GM21576 (cell line): ENCODE results near the gene ARHGAP5.
"Not testable (repeated sequence)": the region's sequence is repeated elsewhere in the genome, so short reads cannot be mapped to it uniquely, and the experiment has no call there.

Experiments used
- ATAC-seq: cut with Tn5 transposase; IDR thresholded peaks from one replicate; pipeline ENCODE4 v1.9.1; 2021; ENCODE audit warnings: mild to moderate bottlenecking, moderate library complexity; ENCODE audit not compliant: unreplicated experiment

Gene ARHGAP5

DNA sequence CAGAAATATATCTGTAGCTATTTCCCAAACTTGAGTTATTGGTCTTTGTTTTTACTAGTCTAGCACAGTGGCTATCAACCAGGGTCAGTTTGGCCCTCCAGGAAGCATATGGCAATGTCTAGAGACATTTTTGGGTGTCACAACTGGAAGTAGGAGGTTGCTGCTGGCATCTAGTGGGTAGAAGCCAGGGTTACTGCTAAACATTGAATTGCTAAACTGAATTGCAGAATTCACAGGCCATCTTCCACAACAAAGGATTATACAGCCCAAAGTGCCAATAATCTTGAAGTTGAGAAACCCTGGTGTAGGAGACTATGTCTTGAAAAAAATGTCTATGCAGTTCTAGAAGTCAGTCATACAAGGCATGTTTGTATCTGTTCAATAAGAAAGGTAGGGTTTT is 27.7 kb downstream of the ARHGAP5 start:
- ATAC-seq = no peak

DNA sequence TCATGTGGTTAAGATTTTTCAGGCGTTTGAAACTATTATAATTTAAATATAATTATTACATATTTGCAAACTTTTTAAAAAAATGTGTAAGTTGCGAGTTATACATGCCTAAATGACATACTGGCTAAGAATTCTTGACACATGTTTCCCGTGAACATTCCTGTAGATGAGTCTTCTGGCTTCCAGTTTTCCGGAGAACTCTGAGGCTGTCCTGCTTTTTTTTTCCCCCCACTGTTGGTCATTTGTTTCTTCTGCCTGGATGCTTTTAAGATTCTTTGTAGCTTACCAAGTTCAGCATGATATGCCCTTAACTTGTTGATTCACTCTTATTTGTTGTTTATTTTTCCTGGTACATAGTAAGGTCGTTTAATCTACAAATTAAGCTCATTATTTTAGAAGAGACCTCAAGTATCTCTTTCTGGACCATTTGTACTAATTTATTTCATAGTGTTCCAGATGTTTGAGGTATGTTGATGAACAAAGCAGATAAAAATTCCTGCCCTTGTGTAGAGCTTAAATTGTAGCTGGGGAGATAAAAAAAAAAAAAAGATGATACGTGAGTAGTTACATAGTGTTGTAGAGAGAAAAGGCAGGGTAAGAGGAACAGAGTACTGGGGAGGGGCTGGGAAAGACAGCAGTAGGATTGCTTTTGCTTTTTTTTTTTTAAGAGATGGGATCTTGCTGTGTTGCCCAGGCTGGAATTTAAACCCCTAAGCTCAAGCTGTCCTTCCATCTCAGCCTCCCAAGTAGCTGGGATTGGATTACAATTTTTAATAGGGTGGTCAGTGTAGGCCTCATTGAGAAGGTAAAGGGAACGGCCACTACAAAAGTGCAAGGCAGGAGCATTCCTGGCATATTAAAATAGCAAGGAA is 32.8 kb downstream of the ARHGAP5 start:
- ATAC-seq = no peak

DNA sequence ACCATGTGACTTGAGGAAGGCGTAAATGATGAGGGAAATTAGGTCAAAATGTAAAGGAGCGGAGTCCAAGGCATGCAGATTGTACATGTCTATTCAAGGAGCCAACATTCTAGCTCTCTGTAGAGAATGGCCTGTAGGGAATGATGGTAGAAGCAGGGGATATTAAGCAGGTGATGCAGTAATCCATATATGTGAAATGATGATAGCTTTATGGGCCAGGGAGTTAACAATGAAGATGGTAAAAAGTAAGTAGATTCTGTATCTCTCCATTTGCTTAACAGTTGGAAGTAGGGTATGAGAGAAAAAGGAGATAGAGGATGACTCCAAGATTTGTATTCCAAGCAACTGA is 33.4 kb downstream of the ARHGAP5 start:
- ATAC-seq = no peak

DNA sequence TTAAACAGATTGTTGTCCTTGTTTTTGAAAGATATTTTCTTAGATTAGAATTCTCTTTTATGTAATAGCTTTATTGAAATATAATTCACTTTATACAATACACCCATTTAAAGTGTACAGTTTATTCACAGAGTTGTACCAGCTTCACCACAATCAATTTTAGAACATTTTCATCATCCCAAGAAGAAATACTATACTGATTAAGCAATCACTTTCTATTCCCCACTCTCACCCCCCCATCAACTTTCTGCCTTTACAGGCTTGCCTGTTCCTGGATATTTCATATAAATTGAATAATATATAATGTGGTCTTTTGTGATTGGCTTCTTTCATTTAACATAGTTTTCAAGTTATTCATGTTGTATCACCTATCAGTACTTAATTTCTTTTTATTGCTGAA is 44.4 kb downstream of the ARHGAP5 start:
- no peak for ATAC-seq

DNA sequence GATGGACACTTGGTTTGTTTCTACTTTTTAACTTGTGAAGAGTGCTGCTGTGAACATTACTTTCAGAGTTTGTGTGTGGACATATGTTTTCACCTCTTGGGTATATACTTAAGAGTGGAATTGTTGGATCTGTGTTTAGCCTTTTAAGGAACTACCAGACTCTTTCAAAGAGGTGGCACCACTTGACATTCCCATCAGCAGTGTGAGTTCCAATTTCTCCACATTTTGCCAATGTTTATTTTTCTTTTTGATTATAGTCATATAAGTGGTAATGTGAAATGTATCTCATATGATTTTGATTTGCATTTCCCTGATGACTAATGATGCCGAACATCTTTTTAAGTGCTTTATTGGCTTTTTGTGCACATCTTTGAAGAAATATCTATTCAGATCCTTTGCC is 44.8 kb downstream of the ARHGAP5 start:
- no peak for ATAC-seq

DNA sequence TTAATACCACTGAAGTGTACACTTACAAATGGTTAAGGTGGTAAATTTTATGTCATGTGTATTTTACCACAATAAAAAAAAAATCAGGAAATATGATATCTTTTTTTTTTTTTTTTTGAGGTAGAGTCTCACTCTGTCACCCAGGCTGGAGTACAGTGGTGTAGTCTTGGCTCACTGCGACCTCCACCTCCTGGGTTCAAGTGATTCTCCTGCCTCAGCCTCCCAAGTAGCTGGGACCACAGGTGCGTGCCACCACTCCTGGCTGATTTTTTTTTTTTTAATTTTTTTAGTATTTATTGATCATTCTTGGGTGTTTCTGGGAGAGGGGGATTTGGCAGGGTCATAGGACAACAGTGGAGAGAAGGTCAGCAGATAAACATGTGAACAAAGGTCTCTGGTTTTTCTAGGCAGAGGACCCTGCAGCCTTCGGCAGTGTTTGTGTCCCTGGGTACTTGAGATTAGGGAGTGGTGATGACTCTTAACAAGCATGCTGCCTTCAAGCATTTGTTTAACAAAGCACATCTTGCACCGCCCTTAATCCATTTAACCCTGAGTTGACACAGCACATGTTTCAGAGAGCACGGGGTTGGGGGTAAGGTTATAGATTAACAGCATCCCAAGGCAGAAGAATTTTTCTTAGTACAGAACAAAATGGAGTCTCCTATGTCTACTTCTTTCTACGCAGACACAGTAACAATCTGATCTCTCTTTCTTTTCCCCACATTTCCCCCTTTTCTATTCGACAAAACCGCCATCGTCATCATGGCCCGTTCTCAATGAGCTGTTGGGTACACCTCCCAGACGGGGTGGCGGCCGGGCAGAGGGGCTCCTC is 50.0 kb downstream of the ARHGAP5 start:
- ATAC-seq = not testable (repeated sequence)

DNA sequence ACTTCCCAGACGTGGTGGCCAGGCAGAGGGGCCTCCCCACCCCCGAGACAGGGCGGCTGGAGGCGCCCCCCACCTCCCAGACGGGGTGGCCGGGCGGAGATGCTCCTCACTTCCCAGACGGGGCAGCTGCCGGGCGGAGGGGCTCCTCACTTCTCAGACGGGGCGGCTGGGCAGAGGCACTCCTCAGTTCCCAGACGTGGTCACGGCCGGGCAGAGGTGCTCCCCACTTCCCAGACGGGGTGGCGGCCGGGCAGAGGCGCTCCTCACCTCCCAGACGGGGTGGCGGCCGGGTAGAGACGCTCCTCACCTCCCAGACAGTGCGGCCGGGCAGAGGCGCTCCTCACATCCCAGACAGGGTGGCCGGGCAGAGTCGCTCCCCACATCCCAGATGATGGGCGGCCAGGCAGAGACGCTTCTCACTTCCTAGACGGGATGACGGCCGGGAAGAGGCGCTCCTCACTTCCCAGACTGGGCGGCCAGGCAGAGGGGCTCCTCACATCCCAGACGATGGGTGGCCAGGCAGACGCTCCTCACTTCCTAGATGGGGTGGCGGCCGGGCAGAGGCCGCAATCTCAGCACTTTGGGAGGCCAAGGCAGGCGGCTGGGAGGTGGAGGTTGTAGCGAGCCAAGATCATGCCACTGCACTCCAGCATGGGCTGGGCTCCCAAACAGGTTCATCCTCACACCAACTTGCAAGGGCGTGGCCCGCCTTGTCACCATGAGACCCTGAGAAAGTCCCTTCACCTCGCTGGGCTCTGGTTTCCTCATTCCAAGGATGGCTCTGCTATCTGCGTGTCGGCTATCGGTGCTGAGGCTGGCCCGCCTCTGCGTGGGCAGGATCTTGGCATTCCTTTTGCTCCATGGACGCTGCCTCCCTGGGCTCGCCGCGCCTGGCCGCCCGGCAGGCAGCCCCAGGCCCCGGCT is 50.9 kb downstream of the ARHGAP5 start:
- ATAC-seq = not testable (repeated sequence)

DNA sequence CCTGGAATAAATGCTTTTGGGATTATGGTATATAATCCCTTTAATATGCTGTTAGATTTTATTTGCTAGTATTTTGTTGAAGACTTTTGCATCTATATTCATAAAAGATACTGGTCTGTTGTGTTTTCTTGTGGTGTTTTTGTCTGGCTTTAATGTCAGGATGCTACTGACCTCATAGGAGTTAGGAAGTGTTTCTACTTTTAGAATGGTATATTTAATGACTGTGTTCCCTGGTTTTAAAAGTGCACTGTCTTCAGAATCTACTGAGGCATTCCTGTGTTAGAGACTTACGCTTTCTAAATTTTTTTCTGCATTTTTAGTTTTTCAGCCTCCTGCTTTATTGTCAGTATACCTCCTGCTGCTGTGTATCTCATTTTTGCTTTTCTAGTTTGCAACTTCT is 51.6 kb downstream of the ARHGAP5 start:
- ATAC-seq = no peak

DNA sequence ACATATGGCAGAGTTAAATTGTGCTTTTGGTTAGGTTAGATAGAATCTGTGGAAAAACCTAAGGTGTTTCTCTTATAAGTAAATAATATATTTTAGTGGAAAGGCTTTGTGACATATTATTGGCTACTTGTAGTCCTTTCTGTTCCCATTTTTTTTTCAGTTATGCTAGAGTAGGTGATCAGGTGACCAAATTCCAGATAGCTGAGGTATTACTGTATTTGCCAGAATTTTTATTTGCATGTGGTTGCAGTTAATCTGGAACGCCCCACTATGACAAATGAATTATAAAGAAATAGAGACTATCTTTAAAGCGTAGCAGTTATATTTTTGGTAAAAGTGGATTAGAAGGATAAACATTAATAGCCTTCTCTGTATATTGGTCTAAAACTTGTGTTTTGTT is 52.0 kb downstream of the ARHGAP5 start:
- ATAC-seq = no peak

DNA sequence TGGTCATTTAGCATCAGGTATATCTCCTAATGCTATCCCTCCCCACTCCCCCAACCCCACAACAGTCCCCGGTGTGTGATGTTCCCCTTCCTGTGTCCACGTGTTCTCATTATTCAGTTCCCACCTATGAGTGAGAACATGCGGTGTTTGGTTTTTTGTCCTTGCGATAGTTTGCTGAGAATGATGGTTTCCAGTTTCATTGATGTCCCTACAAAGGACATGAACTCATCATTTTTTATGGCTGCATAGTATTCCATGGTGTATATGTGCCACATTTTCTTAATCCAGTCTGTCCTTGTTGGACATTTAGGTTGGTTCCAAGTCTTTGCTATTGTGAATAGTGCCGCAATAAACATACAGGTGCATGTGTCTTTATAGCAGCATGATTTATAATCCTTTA is 54.6 kb downstream of the ARHGAP5 start:
- ATAC-seq = not testable (repeated sequence)

DNA sequence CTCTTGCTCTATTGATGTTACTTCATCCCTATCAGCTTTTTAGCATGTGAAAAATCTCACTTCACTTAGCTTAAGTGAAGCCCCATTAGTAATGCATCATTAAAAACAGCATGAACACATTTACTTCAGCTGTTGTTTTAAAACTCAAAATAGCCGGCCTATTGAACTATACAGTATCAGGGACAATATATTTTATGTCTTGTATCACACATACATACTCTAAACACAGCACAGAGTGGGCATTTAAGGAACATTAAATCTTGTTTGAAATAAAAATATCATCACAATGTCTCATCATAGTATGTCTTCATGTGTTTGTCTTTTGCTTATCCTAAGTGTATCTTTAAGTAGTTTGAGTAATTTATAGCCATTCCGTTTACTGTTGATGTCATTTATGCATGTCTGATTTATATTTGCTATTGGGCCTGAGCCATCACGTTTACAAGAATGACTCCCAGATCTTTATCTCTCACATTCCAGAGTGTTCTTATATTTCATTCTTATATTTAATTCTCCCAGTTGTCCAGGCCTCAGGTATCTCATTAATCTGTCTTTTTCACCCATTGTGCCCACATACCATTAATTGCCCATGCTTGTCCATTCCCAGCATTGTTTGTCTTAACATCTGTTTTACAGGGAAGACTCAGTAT is 57.5 kb downstream of the ARHGAP5 start:
- no peak for ATAC-seq

DNA sequence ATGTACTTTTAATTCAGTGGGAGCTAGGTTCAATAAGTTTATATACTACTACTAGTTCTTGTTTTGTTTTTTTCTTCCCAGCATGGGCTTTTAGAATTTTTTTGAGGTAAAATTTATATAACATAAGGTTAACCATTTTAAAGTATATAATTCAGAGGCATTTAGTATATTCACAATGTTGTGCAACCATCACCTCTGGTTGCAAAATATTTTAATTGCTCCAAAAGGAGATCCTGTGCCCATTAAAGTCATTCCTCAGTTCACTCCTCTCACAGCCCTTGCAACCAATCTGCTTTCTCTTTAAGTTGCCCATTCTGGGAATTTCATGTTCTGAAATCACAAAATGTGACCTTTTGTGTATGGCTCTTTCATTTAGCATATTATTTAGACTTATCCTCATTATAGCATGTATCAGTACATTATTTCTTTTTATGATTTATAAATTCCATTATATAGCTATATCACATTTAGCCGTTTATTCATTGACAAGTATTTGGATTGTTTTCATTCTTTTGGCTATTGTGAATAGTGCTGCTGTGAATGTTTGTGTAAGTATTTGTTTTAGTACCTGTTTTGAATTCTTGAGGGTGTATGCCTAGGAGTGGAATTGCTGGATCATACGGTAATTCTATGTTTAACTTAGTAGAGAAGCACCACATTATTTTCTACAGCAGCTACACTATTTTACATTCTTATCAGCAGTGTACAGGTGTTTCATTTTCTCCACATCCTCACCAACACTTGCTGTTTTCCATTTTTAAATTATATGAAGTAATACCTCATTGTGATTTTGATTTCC is 59.1 kb downstream of the ARHGAP5 start:
- ATAC-seq = no peak

DNA sequence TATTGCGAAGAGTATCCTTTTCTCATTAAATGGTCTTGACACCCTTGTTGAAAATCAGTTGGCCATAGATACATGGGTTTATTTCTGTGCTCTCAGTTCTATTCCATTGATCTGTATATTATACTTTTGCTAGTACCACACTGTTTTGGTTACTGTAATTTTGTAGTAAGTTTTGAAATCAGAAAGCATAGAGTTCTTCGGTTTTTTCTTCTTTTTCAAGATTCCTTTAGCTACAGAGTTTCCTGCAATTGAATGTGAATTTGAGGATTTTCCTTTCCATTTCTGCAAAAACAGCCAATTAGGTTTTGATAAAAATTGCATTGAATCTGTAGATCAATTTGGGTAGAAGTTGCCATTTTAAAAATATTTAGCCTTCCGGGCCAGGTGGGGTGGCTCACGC is 60.2 kb downstream of the ARHGAP5 start:
- ATAC-seq = no peak

DNA sequence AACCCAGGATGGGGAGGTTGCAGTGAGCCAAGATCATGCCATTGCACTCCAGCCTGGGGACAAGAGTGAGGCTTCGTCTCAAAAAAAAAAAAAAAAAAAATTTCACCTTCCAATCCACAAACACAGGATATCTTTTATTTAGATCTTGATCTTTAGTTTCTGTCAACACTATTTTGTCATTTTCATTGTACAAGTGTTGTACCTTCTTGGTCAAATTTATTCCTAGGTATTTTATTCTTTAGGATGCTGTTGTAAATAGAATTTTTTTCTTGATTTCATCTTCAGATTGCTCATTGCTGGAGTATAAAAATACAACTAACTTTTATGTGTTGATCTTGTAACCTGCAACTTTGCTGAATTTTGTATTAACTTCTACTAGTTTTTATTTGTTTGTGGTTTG is 60.8 kb downstream of the ARHGAP5 start:
- no peak for ATAC-seq

DNA sequence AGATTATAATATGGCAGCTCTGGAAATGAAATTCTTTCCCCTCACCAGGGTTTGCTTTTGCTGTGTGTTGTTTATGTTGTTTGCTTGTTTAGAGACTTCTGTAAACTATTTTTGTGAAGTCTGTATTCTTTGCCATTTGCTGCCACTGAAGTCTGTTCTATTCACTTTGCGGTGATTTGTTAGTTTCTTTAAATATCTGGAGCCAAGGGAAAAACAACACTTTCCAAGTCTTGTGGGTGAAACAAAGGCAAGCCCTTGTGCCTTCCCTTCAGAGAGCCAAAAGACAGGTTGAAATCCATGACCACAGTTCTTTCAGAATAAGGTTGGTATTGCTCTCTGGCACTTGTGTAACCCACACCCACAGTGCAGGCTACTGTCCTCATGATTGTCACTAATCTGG is 65.2 kb downstream of the ARHGAP5 start:
- no peak for ATAC-seq

DNA sequence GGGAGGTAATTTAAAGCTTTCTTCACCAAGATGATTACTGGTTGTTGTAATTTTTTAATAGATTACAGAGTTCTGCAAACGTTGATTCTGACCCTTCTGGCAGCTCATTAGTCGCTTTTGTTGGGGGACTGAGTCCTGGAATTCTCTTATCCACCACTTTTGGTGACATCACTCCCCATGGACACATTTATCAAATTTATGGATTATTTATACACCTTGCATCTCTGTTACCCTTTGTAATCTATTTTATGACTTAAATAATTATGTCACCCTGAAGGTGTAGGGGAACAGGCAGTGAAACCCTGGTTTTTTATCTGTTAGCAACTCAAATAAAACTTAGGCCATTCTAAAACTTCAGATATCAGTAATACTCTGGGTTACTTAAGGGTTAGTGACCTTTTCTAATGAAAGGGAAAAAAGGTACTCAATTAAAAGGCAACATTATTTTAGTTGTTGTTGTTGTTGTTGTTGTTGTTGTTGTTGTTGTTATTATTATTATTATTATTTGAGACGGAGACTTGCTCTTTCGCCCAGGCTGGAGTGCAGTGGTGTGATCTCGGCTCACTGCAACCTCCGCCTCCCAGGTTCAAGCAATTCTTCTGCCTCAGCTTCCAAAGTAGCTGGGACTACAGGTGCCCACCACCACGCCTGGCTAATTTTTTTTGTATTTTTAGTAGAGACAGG is 65.8 kb downstream of the ARHGAP5 start:
- no peak for ATAC-seq

DNA sequence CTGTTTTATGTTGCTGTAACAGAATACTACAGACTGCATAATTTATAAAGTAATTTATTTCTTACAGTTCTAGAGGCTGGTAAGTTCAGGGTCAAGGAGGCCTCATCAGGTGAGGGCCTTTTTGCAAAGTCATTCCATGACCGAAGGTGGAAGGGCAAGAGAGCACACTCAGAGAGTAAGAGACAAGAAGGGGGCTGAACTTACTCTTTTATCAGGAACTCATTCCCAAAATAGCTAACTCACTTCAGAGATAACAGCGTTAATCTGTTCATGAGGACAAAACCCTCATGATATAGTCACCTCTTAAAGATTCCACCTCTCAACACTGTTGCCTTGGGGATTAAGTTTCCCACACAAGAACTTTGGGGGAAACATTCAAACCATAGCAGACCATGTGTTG is 73.3 kb downstream of the ARHGAP5 start:
- no peak for ATAC-seq

DNA sequence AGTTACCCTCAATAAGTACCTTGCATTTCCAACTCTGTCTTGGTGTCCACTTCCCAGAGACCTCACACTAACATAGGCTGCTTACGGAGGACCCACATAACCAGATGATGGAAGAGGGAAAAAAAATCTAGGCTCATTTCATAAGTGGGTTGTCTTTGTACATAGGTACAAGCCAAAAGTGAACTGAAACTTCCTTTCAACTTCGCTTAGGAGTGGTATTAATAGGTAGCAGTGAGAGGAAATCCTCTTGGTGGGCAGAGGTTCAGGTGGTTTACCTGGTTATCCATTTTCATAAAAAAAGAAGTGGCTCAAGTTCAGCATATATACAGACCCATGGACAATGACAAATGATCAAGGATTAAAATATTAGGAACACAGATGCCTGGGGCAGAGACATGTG is 88.9 kb downstream of the ARHGAP5 start:
- ATAC-seq = no peak

DNA sequence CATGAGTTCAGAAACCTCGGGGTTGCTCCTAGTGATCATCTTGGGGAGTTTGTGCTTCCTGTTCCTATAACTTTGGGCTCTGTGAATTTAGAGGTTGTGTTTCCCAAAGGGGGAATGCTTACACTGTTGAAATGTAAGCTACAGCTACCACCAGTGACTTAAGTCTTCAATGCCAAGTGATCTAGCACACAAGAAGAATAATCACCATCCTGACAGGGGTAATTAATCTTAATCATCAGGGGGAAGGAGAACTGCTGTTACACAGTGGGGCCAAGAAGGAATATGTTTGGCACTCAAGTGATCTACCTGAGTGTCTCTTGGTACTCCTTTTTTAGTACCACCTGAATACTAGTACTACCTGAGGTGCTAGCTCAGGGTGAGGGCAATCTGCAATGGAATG is 89.8 kb downstream of the ARHGAP5 start:
- ATAC-seq = no peak
